NCI-H1694 treated with DMSO at 0.1 percent for 48 hours (cell line): ENCODE measurements around the gene RAB17.
"Not testable (repeated sequence)": the region's sequence is repeated elsewhere in the genome, so short reads cannot be mapped to it uniquely, and the experiment has no call there.

Experiments used
- DNase-seq: peaks from one replicate; lab custom pipeline; 2025; lab: John Stamatoyannopoulos, UW

RAB17 gene

DNA sequence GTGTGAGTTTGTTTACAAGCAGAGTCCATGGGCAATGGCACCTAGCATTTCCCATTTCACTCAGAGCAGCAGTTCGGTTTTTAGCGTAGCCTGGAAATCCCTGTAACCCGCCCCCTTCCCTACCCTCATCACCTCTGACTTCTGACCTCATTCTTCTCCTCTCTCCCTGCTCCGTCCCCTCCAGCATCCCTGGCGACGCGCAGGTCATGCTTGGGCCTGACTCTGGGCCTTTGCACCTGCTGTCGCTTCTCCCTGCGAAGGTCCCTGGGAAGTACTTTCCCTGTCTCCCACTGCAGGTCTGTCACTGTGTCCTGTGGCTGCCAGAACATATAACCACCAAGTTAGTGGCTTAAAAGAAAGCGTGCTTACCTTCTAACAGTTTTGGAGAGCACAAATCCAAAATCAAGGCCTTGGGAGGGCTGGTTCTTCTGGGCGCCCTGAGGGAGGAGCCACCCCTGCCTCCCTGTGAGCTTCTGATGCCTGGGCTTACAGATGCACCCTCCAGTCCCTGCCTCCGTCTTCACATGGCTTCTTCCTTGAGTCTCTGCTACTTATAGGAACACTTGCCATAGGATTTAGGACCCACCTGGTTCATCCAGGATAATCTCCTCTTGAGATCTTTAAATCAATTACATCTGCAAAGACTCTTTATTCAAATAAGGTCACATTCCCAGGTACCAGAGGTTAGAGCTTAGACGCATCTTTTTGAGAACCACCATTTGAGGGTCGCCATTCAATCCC is 8.1 kb upstream of the RAB17 start:
- DNase-seq, result no peak

DNA sequence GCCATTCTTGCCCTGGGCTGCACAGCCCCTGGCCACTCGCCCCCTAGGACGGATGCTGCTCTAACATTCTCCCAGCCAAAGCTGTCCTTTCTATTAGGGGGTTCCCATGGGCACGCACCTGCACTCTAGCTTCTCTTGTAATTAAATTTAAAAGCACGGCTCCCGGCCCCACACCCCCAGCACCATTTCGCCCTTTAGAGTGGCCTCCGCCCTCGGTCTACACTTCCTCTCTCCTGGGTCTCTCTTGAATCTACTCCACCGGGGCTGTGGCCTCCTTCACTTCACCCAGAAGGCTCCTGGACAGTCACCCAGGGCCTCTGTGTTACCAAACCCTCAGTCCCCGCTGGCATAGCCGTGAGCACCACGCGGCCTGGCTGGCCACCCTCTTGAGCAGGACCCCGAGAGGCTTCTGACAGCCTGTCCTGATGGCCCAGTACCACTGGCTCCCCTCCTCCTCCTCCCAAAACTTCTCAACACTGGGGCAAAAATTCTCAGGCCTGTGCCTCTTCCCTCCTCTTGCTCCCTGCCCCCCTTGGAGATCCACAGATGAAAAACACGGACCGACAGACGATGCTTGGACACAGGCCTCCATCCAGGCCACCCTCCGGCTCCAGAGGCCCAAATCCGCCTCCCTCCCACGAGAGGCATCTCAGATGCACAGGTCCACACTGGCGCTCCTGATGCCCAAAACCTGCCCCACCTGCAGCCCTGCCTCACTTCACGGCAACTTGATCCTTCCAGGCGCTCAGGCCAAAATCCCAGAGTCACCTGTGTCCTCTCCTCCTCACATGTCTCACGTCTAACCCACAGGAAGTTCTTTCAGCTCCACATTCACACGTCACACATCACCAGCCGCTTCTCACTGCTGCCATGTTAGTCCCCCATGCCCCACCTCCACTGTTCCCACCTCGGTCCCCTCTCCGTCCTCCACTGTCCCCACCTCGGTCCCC is 6.9 kb upstream of the RAB17 start:
- no peak for DNase-seq

DNA sequence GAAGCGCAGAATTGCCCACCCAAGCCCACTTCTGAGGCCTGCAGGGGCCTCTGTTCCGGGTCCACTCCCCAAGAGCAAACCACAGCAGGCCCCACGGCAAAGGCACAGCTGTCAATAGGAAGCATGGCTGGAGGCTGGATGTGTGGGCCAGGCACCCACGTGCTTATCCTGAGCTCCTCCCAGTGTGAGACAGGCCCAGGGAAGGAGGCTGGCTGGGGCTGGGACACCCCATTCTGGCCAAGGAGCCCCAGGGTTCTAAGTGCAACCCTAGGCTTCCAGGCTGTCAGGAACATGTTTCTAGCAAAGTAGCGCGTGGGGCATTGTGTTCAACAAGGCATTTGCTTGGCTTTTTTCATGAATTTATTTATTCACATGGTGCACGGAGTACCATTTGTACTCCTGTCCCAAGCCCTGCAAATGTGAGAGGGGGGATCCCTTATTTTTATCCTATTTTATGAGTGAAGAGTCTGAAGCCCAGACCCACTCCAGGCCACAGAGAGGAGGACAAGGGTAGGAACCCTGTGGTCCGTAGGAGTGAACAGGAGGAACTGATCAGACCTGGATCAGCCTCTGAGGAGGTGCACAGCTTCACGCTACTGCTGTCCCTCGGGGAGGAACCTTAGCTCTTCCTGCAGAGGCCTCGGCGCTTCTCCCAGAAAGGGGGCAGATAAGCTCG is 6.1 kb upstream of the RAB17 start:
- DNase-seq, result no peak

DNA sequence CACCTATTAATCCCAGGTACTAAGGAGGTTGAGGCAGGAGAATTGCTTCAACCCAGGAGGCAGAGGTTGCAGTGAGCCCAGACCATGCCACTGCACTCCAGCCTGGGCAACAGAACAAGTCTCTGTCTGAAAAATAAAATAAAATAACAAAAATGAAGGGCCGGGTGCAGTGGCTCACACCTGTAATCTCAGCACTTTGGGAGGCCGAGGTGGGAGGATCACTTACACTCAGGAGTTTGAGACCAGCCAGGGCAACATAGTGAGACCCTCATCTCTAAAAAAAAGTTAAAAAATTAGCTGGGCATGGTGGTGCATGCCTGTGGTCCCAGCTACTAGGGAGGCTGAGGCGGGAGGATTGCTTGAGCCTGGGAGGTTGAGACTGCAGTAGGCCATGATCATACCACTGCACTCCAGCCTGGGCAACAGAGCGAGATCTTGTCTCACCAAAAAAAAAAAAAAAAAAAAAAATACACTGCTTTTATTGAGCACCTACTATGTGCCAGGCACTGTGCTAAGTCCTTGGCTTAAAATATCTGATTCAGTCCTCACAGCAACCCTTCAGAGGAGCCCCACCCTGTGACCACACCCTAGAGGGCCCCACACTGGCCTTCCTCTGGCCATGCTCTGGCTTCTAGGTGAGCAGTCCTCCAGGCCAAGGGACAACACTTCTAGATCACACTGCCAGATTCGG is 5.4 kb upstream of the RAB17 start:
- not testable (repeated sequence) for DNase-seq

DNA sequence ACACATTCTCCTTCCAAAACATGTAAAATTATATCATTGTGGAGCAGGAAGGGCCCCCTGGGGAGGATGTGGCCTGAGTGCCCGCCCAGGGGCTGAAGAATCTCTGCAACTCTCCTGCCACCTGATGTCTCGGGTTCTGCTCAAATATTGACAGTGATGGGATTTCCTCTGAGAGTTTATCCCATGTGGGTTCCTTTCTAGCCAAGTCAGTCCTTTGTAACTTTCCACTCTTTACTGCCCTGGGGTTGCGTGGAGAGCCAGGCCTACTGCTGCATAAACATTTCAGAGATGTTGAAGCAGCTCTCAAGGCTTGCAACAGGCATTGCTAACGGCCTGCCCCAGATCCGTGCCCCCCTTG is 4.0 kb upstream of the RAB17 start:
- no peak for DNase-seq

DNA sequence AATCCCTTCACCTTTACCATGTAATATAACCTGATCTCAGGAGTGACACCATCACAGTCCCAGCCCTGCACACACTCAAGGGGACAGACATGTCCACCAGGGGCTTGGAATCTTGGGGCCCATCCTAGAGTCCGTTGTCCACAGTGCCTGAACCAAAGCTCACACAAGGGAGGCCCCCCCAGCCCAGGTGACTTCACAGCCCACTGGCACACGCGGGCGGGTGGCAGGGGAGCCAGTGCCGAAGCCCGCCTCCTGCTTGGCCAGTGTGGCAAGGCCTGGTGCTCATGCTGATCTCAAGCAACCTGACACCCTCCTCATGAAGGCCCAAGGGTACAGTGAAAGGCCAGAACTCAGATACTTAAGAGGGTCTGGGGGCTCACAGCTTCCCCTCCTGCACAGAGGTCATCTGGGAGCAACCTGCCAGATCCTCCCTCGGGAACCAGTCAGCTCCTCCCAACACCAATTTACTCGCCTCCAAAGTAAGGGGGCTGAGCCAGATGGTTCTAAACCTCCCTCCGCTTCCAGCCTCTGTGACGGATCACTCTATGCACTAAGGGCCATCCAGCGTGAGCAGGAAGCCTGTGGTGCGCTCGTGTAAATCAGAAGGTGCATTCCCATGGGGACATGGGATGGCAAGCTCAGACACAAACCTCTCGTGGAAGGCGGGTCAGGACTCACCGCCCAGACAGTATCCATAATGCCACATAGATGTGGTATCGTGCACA is 3.2 kb upstream of the RAB17 start:
- DNase-seq, result peak; percentile 14

DNA sequence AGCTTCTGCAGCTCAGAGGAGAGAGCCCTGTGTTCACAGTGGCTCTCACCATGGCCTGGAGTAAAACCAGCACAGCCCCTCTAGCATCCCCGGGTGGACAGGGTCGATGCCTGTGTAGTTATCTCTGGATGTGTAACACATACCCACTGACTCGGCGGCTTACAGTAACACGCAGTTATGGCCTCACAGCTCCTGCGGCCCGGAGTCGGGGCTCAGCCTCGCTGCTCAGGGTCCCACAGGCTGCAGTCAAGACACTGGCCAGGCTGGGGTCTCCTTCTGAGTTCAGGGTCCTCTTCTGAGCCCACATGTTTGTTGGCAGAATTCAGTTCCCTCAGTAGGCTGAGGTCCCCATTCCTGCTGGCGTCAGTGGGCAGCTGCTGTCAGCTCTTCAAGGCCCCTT is 2.5 kb upstream of the RAB17 start:
- DNase-seq, result no peak

DNA sequence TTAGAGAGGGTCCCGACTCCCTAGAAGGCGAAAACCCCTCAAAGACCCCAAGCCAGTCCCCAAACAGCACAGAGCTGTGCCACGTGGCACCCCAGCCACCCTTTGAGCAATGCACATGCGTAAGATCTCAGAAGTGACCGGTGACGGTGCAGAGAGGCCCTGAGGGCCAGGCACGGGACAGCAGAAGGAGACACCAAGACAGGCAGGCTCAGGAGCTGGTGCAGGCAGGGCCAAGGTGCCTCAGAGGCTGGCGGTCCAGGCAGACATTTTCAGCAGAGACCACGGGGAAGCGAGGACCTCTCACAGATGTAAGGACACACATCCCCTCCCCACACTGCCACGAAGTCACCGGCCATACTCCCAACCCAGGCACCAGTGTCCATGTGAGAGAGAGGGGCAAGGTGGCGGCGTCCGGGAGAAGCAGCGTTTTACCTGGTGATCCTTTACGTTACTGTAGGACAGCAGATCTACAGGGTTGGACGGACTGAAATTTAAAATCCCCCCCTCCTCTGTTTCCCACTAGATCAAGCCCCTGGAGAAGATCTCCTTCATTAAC is 2.0 kb upstream of the RAB17 start:
- no peak for DNase-seq

DNA sequence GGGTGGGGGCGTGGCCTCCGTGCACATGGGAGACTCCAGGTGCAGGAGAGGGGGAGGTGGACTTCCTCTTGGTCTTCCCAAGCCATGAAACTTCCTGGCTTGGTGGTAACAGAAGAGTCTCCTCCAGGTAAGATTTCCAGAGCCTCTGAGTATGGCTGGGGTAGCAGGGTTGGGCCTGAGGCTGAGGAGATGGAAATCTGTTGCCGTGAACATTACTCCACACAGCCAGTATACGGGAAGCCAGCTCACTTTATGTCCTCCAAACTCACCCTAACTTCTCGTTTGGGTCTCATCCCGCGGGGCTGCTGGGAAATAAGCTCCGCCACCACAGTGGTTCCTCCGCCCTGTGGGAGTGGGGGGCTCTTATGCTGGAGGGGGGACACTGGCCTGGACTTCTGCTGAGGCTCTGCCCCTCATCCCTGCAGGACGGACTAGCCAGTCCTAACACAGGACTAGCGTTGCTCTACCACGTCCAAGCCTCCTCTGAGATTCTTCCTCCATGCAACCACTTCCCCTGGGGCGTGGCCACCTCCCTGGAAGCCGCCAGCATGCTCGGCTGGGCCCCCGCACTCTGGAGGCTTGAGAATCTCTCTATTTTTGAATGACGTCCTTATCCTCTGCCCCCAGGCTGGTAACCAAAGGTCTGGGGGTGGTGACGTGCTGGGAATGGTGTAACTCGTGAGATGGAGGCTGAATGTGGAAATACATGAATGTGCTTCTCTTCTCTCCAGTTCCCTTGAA is 777 bp upstream of the RAB17 start:
- DNase-seq, result no peak

DNA sequence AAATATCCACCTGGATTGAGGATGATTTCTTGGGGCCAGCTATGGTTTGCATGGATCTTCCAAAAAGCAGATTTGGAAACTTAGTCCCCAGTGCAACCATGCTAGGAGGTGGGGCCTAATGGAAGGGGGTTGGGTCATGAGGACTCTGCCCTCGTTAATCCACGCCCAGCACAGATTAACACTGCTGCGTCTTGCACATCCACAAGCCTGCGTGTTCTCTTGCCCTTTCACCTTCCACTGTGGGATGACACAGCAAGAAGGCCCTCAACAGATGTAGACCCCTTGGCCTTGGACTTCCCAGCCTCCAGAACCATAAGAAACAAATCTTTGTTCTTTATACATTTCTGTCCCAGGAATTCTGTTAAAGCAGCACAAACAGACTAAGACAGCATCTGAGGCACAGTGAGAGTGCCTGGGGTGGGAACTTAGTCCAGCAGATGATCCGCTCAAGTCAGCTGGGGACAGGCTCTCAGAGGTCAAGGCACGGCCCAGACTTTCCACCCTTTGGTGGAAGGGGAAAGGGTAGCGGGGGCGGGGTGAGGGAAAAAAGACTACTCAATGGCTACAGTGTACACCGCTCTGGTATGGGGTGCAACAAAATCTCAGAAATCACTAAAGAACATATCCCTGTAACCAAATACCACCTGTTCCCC is 2.4 kb downstream of the RAB17 start:
- no peak for DNase-seq

DNA sequence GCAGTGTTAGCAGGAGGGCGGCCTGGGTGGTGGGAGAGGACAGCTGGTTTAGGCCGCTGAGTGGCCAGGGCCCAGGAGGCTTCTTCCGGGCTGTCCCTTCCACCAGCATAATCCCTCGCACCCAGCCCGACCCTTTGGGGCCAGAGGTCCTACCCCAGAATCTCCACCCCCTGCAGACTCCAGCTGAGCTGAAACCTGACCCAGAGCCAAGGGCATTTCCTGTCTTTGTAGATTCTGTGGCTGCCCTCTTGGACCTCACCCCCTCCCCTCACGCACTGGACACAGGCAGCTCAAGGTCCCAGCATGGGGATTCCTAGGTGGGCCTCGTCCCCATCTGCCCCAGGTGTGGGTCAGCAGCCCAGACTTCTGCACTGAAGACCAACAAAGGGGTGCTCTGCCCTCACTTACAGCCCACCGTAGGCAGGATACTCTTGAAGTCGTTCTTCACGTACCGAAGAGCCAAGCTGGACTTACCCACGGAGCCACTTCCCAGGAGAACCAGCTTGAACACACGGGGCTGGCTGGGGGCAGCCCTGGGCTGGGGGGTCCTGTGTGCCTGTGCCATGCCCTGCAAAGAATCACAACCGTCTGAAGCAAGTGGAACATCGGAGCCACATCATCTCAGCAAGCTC is 4.8 kb downstream of the RAB17 start:
- no peak for DNase-seq

DNA sequence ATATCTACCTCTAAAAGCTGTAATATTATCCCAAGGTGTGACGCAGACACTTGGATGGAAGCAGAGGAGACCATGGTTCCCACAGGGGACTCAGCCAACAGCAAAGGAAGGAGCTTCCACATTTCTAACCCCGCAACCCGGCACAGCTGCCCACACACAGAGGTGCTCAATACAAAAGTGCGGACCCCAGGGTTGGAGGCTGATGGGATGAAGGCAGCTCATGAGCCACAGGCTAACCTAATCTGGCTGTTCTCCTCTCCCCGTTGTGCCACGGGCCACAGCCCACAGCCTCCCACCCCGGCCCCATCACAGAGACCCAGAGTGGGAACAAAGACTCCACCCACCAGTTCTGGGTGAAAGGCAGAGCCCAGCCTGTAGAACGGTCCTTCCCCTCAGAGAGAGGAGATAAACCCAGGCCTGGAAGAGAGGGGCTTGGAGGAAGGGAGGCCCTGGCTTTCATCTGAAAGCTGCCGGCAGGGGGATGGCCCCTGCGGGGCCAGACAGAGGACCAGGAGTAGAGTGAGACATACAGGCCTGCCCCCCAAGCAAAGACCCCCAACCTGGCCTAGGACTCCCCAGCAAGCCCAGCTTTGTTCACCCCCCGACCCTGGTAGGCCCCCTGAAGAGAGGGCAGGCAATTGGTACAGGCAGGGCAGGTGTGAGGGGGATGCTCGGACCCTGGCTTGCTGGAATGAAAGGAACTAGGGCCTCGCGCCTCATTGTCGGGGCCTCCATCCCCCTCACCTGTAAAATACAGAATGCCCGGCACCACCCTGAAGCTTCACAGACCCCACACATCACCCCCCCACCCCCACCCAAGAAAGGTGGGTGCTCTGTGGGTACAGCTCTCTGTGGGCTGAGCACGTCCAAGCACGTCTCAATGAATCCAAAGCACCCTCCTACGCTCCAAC is 6.9 kb downstream of the RAB17 start:
- DNase-seq, result no peak

DNA sequence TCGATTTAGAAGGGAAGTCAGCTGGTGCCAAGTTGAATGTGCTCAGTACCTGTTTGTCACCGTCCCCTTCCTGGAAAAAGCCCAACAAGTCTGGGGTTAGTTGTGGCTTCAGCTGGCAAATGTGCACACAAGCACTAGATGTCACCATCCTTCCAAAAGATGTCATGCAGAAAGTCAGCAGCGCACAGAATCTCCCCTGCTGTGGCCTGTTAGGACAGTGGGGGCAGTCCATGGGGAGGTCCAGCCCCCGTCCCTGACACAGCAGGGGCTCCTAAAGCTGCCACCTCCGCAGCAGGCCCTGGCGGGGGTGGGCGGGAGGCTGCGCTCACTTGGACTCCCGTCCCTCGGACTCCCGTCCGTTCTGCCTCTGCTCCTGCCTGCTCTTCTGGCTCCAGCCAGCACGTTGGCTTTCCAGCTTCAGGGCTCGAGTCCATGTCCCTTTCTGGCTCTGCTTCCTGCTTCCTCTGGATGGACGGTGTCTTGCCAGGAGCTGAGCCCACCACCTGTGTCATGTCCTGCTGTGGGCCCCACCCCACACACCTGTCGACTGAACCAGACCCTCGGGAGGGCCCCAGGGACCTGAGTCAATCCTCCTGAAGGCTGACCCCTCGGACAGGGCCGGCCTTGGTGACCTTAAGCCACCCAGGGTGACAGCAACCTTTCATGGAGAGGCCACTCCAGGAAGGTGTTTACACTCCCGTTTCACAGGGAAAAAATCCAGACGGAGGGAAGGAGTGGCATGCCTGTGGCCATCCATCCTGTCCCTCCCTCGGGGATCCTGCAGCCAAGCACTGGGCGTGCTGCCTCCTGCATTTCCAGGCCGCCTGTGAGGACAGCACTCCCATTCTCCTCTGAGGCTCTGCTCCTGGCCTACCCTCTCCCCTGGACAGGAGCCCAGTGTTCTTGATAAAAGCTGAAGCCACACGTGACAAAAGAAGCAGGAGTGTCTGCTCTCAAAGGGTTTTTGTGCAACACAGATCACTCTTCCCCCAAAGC is 8.5 kb downstream of the RAB17 start:
- DNase-seq, result peak; percentile 52

DNA sequence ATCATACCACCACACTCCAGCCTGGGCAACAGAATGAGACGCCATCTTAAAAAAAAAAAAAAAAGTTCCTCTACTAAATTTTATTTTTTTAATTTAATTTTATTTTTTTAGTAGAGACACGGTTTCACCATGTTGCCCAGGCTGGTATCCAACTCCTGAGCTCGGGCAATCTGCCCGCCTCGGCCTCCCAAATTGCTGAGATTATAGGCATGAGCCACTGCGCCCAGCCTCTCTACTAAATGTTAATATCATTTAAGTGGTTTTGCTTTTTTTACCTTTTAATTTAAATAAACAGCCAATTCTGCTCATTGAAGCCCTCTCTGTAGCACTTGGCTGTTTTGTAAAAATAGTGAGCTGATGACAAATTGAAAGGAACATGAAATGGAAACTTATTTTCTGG is 9.2 kb downstream of the RAB17 start:
- DNase-seq, result no peak

DNA sequence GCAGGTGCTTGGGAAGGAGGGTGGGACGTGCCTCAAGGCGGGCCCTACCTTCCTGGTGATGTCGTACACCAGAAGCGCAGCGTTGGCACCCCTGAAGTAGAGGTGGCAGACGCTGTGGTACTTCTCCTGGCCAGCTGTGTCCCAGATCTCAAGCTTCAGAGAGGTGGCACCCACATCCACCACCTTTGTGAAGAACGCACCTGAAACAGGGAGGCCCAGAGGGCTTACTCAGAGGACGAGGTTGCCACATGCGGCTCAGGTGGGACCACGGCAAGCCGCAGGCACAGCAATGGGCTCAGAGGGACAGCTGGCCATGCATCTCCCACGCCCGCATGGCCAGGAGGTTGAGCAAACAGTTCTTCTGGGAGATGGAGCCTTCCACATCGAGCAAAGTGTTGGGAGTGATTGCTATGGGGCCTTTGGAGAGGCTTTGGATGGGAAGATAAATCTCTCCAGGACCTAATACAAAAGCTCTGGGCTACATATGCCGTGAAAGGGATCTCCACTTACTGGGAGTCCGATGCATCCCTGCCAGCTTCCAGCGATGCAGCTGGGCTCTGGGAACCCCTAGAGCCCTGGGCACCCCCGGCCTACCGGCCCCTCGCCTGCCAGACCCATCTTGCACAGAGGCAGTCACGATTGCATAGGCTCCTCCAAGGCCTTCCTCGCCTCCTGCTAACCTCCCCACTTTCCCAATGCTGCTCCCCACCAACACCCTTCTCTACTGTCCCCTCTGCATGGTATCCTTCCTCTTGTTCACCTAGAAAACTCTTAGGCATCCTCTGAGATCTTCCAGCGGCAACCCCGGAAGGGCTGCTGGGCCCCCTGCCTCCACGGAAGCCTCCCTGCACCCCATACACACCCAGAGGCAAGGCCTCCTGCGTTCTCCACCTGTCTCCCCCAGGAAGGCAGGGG is 12.3 kb downstream of the RAB17 start:
- no peak for DNase-seq

DNA sequence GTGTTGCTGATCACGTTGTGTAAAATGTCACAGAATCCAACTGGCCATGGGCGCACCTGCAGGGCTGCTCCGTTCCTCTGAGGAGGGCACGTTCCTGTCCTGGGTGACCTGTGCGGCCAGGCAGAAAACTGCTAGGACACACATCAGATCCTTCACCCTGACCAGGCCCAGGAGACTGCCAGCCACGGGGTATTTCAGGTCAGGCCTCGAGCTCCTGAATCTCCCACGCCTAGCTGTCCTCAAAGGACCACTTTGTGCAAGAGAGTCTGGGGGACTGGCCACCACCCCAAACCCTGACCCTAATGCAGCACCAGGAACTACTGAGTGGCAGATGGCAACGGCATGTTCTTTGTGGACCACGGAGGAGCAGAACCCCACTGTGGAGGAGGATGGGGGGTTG is 13.1 kb downstream of the RAB17 start:
- no peak for DNase-seq
